ENCODE measurements around the gene C19orf85. TPM values are rescaled to one million over a fixed set of nuclear protein-coding genes. Genes with fewer than 3 reads are reported as not detected.

C19orf85 gene
- total RNA-seq, 1 donor from 2014 or later, result not detected

Other genes with a start within 250 kb of the C19orf85 start
- gene TMEM86B, start 236.0 kb downstream of the C19orf85 start, total RNA-seq, result 0.73 and 1.1 TPM in 2 replicates
- 32.5 and 33.0 TPM in 2 replicates for gene PPP6R1, start 205.7 kb downstream of the C19orf85 start, total RNA-seq
- gene HSPBP1, start 184.6 kb downstream of the C19orf85 start, total RNA-seq, result 30.1 and 37.8 TPM in 2 replicates
- 0.07 and 0.40 TPM in 2 replicates for gene BRSK1, start 180.8 kb downstream of the C19orf85 start, total RNA-seq
- not detected in 2 replicates for gene TMEM150B, start 139.4 kb downstream of the C19orf85 start, total RNA-seq
- 4.3 and 4.8 TPM in 2 replicates for gene KMT5C, start 124.9 kb downstream of the C19orf85 start, total RNA-seq
- not detected in 2 replicates for gene COX6B2, start 110.0 kb downstream of the C19orf85 start, total RNA-seq
- not detected in 2 replicates for gene GARIN5B, start 101.5 kb downstream of the C19orf85 start, total RNA-seq
- 0.33 TPM in 1 of 2 replicates, not detected in the other for gene IL11, start 94.3 kb downstream of the C19orf85 start, total RNA-seq
- gene TMEM190, start 87.9 kb downstream of the C19orf85 start, total RNA-seq, result not detected in 2 replicates
- 0.21 and 0.46 TPM in 2 replicates for gene TMEM238, start 80.5 kb downstream of the C19orf85 start, total RNA-seq
- 208 and 256 TPM in 2 replicates for gene RPL28, start 78.8 kb downstream of the C19orf85 start, total RNA-seq
- 150 and 327 TPM in 2 replicates for gene UBE2S, start 57.0 kb downstream of the C19orf85 start, total RNA-seq
- not detected in 2 replicates for gene SHISA7, start 21.5 kb downstream of the C19orf85 start, total RNA-seq
- 36.0 and 63.3 TPM in 2 replicates for gene ISOC2, start 3.1 kb downstream of the C19orf85 start, total RNA-seq
- gene ZNF628, start 11.9 kb upstream of the C19orf85 start, total RNA-seq, result 0.99 and 1.1 TPM in 2 replicates
- 9.8 and 21.2 TPM in 2 replicates for gene NAT14, start 20.4 kb upstream of the C19orf85 start, total RNA-seq
- gene SSC5D, start 23.7 kb upstream of the C19orf85 start, total RNA-seq, result 0.11 and 0.13 TPM in 2 replicates
- not detected in 2 replicates for gene SBK2, start 72.4 kb upstream of the C19orf85 start, total RNA-seq
- 0.13 and 0.28 TPM in 2 replicates for gene SBK3, start 80.8 kb upstream of the C19orf85 start, total RNA-seq
- gene ZNF579, start 116.1 kb upstream of the C19orf85 start, total RNA-seq, result 2.6 and 4.1 TPM in 2 replicates
- 2.4 and 2.5 TPM in 2 replicates for gene FIZ1, start 134.8 kb upstream of the C19orf85 start, total RNA-seq
- 12.2 and 12.5 TPM in 2 replicates for gene ZNF524, start 135.5 kb upstream of the C19orf85 start, total RNA-seq
- 0.67 and 0.86 TPM in 2 replicates for gene ZNF865, start 140.9 kb upstream of the C19orf85 start, total RNA-seq
- gene ZNF784, start 159.8 kb upstream of the C19orf85 start, total RNA-seq, result 2.5 and 3.7 TPM in 2 replicates
- gene ZNF580, start 176.3 kb upstream of the C19orf85 start, total RNA-seq, result 2.5 and 2.6 TPM in 2 replicates
- 18.0 and 33.9 TPM in 2 replicates for gene ZNF581, start 178.9 kb upstream of the C19orf85 start, total RNA-seq
- gene CCDC106, start 183.5 kb upstream of the C19orf85 start, total RNA-seq, result 6.1 and 8.6 TPM in 2 replicates
- gene U2AF2, start 190.3 kb upstream of the C19orf85 start, total RNA-seq, result 165 and 185 TPM in 2 replicates
- 75.9 and 88.6 TPM in 2 replicates for gene EPN1, start 210.5 kb upstream of the C19orf85 start, total RNA-seq